Ovary (tissue), 9 donors: ENCODE measurements around the gene KCNMA1. TPM values are rescaled to one million over a fixed set of nuclear protein-coding genes. Genes with fewer than 3 reads are reported as not detected.

Experiments
- DNase-seq, 5 donors: peaks; one replicate each; pipeline ENCODE4 v3.0.0-alpha.2; 2019 to 2020
- H3K27ac ChIP-seq, 2 donors: fragments of 200-600 bp; one replicate each; pipeline versions ENCODE4 v1.5.1 to v1.8.0; 2019 to 2022
- H3K27me3 ChIP-seq: fragments of 200-600 bp; one replicate; pipeline ENCODE4 v1.8.0; 2022
- H3K36me3 ChIP-seq: fragments of 200-600 bp; sonication (generic); one replicate; pipeline ENCODE4 v1.5.1; 2019
- H3K4me1 ChIP-seq: one replicate; pipeline ENCODE4 v1.8.1; 2013; ENCODE audit warnings: mild to moderate bottlenecking, moderate library complexity; ENCODE audit not compliant: insufficient read depth
- H3K4me3 ChIP-seq: fragments of 200-600 bp; sonication (generic); one replicate; pipeline ENCODE4 v1.5.1; 2017
- H3K9me3 ChIP-seq, 2 donors: fragments of 200-600 bp in 1 of 2; sonication (generic) in 1 of 2; one replicate each; pipeline versions ENCODE4 v1.5.1 to v1.8.1; 2013 to 2019; ENCODE audit warnings: mild to moderate bottlenecking in 1 of 2, moderate library complexity in 1 of 2
- CTCF ChIP-seq, 3 donors: fragments of 450-650 bp in 2 of 3; fragments of 200-600 bp in 1 of 3; IDR thresholded peaks; one replicate each; pipeline versions ENCODE4 v1.5.1 to v1.8.0; 2016 to 2022; ENCODE audit warnings: antibody characterized with exemption in 3 of 3, mild to moderate bottlenecking in 1 of 3
- EP300 ChIP-seq: sonication (generic); formaldehyde crosslinking; IDR thresholded peaks from one replicate; pipeline ENCODE4 v1.6.1; 2017; ENCODE audit warnings: antibody characterized with exemption
- POLR2A ChIP-seq: fragments of 450-650 bp; IDR thresholded peaks from one replicate; pipeline ENCODE4 v1.6.1; 2017; ENCODE audit warnings: antibody characterized with exemption, mild to moderate bottlenecking, moderate library complexity
- WGBS, 3 donors: extraction: QIAGEN DNeasy Blood & Tissue Kit in 1 of 3; methylation state at CpG; one replicate each; pipeline versions ENCODE4 v1.1.5 to v1.1.7; 2013 to 2017; 5-methylcytosine and 5-hydroxymethylcytosine counted together
- intact Hi-C, 4 donors: fragments of 100-400 bp; cut with DNase I; formaldehyde crosslinking; loops; one replicate each; pipeline versions ENCODE4 v1.11.0 to v1.15.1; 2022 to 2023
- polyA plus RNA-seq, 2 donors: library from polyadenylated mRNA; stranded (reverse); fragments of 200-250 nt in 1 of 2; fragments of 350-450 nt in 1 of 2; fragmentation: Illumina TruSeq in 1 of 2; extraction: RNeasy Lipid Tissue Mini Kit (QIAGEN cat#74804) in 1 of 2; gene quantifications; one replicate each; pipeline ENCODE4 v1.2.3, GENCODE V29; 2013 to 2014
- total RNA-seq, 7 donors: library from RNA; depleted of rRNA in 2 of 7; stranded (reverse); fragments of >200 nt in 2 of 7; fragmentation: NEBNext Ultra II Directional in 3 of 7; extraction: Animal tissue kit (Norgen Biotek cat#: 25700) in 3 of 7; gene quantifications; one replicate each; pipeline versions ENCODE4 v1.1.0 to v1.2.4, GENCODE V29; 2016 to 2023
- donor health status: DM: no; HTN: no; CAD: no; lungs with moderate emphysema.
- donor health status: DM: no; HTN: no; CAD: no.
- donor health status: Bipolar disorder and iron deficiency.
- donor health status: DM: yes; HTN: yes; CAD: no.
- donor health status: DM: no; HTN: no; CAD: no.
- donor health status: DM: yes; HTN: yes; CAD: no.

KCNMA1 gene
- total and polyA plus RNA-seq, 9 donors: 7.0 to 83.8 (median 25.1) TPM

GRCh38 chr10:77678146-77678545 is 40.5 kb upstream of the KCNMA1 start:
- Histone ChIP-seq H3K36me3 (no peaks in the 10 kb centered on the region), H3K27ac (no peak overlapping the region), H3K4me3 (no peak overlapping the region), H3K9me3 (no peaks in the 10 kb centered on the region), H3K27me3 (no peaks in the 10 kb centered on the region), H3K4me1 (no peaks in the 10 kb centered on the region)
- intact Hi-C loops: no loop called here
- no peak for DNase-seq
- WGBS, 3 donors: 82 to 90% (median 86%) methylated on average over 3 of the region's 3 CpGs
- TF ChIP-seq CTCF (IDR thresholded peaks at IDR 0.05) (no peak), POLR2A (no peak), EP300 (no peak)

- intact Hi-C loops: no loop called here
- TF ChIP-seq CTCF (IDR thresholded peaks at IDR 0.05) (no peak), EP300 (no peak), POLR2A (no peak)
- Histone ChIP-seq H3K27ac (no peak overlapping the region), H3K4me1 (no peaks in the 10 kb centered on the region), H3K27me3 (no peaks in the 10 kb centered on the region), H3K9me3 (no peaks in the 10 kb centered on the region), H3K36me3 (no peaks in the 10 kb centered on the region), H3K4me3 (no peak overlapping the region)
- DNase-seq: no peak
- WGBS, 3 donors: 74 to 87% (median 79%) methylated on average over 4 of the region's 4 CpGs
Observed at GRCh38 chr10:77675347-77675746, 37.7 kb upstream of the KCNMA1 start.

GRCh38 chr10:77673515-77674140 is 36.0 kb upstream of the KCNMA1 start:
- H3K9me3 ChIP-seq: no peaks in the 10 kb centered on the region
- no peaks in the 10 kb centered on the region for H3K4me1 ChIP-seq
- H3K36me3 ChIP-seq: no peaks in the 10 kb centered on the region
- intact Hi-C loops: no loop called here
- H3K27me3 ChIP-seq: no peaks in the 10 kb centered on the region
- no peak for DNase-seq
- H3K27ac ChIP-seq: no peak overlapping the region
- H3K4me3 ChIP-seq: no peak overlapping the region
- no peak for TF ChIP-seq EP300
- no peak for TF ChIP-seq CTCF (IDR thresholded peaks at IDR 0.05)
- no peak for TF ChIP-seq POLR2A
- 78 to 83% (median 82%) methylated on average over 6 of the region's 6 CpGs for WGBS, 3 donors

GRCh38 chr10:77673101-77673500 is 35.5 kb upstream of the KCNMA1 start:
- H3K36me3 ChIP-seq: no peaks in the 10 kb centered on the region
- no peak overlapping the region for H3K4me3 ChIP-seq
- H3K27me3 ChIP-seq: no peaks in the 10 kb centered on the region
- H3K27ac ChIP-seq: no peak overlapping the region
- no peak for TF ChIP-seq CTCF (IDR thresholded peaks at IDR 0.05)
- TF ChIP-seq POLR2A: no peak
- TF ChIP-seq EP300: no peak
- WGBS, 3 donors: 91 to 96% (median 93%) methylated on average over 2 of the region's 2 CpGs
- H3K4me1 ChIP-seq: no peaks in the 10 kb centered on the region
- DNase-seq: no peak
- no peaks in the 10 kb centered on the region for H3K9me3 ChIP-seq
- intact Hi-C loops: no loop called here
